Measurements from ENCODE around the gene STARD8.

STARD8 gene

GRCh38 chrX:68711845-68712244, 64.4 kb downstream of the STARD8 start:
- H3K9me3 ChIP-seq (ENCODE audit: low read length), result no peaks in the 10 kb centered on the region
- H3K9me2 ChIP-seq (ENCODE audit: low read depth, low read length), result no peaks in the 10 kb centered on the region
- no peak overlapping the region for H3K27ac ChIP-seq (ENCODE audit: low read depth, low read length, poor library complexity, severe bottlenecking)
- H2AFZ ChIP-seq (ENCODE audit: low read length), result no peak overlapping the region
- H3F3A ChIP-seq (ENCODE audit: insufficient read depth, low read length), result no peaks in the 10 kb centered on the region
- H3K36me3 ChIP-seq (ENCODE audit: insufficient read depth, low read length), result no peaks in the 10 kb centered on the region
- H3K4me3 ChIP-seq (ENCODE audit: low read depth, low read length, poor library complexity, severe bottlenecking), result no peak overlapping the region
- no peaks in the 10 kb centered on the region for H3K27me3 ChIP-seq (ENCODE audit: insufficient read depth, low read length)
- TF ChIP-seq EZH2 (IDR thresholded peaks at IDR 0.05; ENCODE audit: borderline replicate concordance, low read length) (no peak), CTCF (IDR thresholded peaks at IDR 0.05; ENCODE audit: low read length) (no peak)
- no peaks in the 10 kb centered on the region for H3K4me1 ChIP-seq (ENCODE audit: insufficient read depth, low read length, severe bottlenecking)
- no peak overlapping the region for H3K9ac ChIP-seq (ENCODE audit: low read length)
- H4K20me1 ChIP-seq (ENCODE audit: insufficient read depth, low read length), result no peaks in the 10 kb centered on the region
- H3K4me2 ChIP-seq (ENCODE audit: low read length), result no peak overlapping the region
- H3K79me2 ChIP-seq (ENCODE audit: insufficient read depth, low read length), result no peaks in the 10 kb centered on the region

- no peaks in the 10 kb centered on the region for H3K9me3 ChIP-seq (ENCODE audit: low read length)
- no peaks in the 10 kb centered on the region for H3K27me3 ChIP-seq (ENCODE audit: insufficient read depth, low read length)
- H3K36me3 ChIP-seq (ENCODE audit: insufficient read depth, low read length), result no peaks in the 10 kb centered on the region
- TF ChIP-seq EZH2 (IDR thresholded peaks at IDR 0.05; ENCODE audit: borderline replicate concordance, low read length), result no peak
- TF ChIP-seq CTCF (IDR thresholded peaks at IDR 0.05; ENCODE audit: low read length), result no peak
- H3F3A ChIP-seq (ENCODE audit: insufficient read depth, low read length), result no peaks in the 10 kb centered on the region
- no peak overlapping the region for H3K4me2 ChIP-seq (ENCODE audit: low read length)
- H3K4me3 ChIP-seq (ENCODE audit: low read depth, low read length, poor library complexity, severe bottlenecking), result no peak overlapping the region
- H3K9ac ChIP-seq (ENCODE audit: low read length), result no peak overlapping the region
- no peaks in the 10 kb centered on the region for H3K79me2 ChIP-seq (ENCODE audit: insufficient read depth, low read length)
- no peak overlapping the region for H3K27ac ChIP-seq (ENCODE audit: low read depth, low read length, poor library complexity, severe bottlenecking)
- H3K9me2 ChIP-seq (ENCODE audit: low read depth, low read length), result no peaks in the 10 kb centered on the region
- no peaks in the 10 kb centered on the region for H4K20me1 ChIP-seq (ENCODE audit: insufficient read depth, low read length)
- no peaks in the 10 kb centered on the region for H3K4me1 ChIP-seq (ENCODE audit: insufficient read depth, low read length, severe bottlenecking)
- no peak overlapping the region for H2AFZ ChIP-seq (ENCODE audit: low read length)
Measured at GRCh38 chrX:68714856-68715255, 67.4 kb downstream of the STARD8 start.

GRCh38 chrX:68717196-68717595, 69.7 kb downstream of the STARD8 start:
- TF ChIP-seq CTCF (IDR thresholded peaks at IDR 0.05; ENCODE audit: low read length) (no peak), EZH2 (IDR thresholded peaks at IDR 0.05; ENCODE audit: borderline replicate concordance, low read length) (no peak)
- Histone ChIP-seq H3K27ac (ENCODE audit: low read depth, low read length, poor library complexity, severe bottlenecking) (no peak overlapping the region), H4K20me1 (ENCODE audit: insufficient read depth, low read length) (no peaks in the 10 kb centered on the region), H3K4me1 (ENCODE audit: insufficient read depth, low read length, severe bottlenecking) (no peaks in the 10 kb centered on the region), H3F3A (ENCODE audit: insufficient read depth, low read length) (no peaks in the 10 kb centered on the region), H3K79me2 (ENCODE audit: insufficient read depth, low read length) (no peaks in the 10 kb centered on the region), H3K36me3 (ENCODE audit: insufficient read depth, low read length) (no peaks in the 10 kb centered on the region), H3K4me2 (ENCODE audit: low read length) (no peak overlapping the region), H3K9me3 (ENCODE audit: low read length) (no peaks in the 10 kb centered on the region), H3K4me3 (ENCODE audit: low read depth, low read length, poor library complexity, severe bottlenecking) (no peak overlapping the region), H3K9me2 (ENCODE audit: low read depth, low read length) (no peaks in the 10 kb centered on the region), H3K27me3 (ENCODE audit: insufficient read depth, low read length) (no peaks in the 10 kb centered on the region), H3K9ac (ENCODE audit: low read length) (no peak overlapping the region), H2AFZ (ENCODE audit: low read length) (no peak overlapping the region)
